Suppressor macrophage (primary cell): ENCODE results near the gene PPP1R15A.
"Not testable (repeated sequence)": the region's sequence is repeated elsewhere in the genome, so short reads cannot be mapped to it uniquely, and the experiment has no call there.

Experiments used
- DNase-seq, 4 experiments: peaks; one replicate each; pipeline ENCODE4 v3.0.0-alpha.2; 2020 to 2022

Gene PPP1R15A

DNA sequence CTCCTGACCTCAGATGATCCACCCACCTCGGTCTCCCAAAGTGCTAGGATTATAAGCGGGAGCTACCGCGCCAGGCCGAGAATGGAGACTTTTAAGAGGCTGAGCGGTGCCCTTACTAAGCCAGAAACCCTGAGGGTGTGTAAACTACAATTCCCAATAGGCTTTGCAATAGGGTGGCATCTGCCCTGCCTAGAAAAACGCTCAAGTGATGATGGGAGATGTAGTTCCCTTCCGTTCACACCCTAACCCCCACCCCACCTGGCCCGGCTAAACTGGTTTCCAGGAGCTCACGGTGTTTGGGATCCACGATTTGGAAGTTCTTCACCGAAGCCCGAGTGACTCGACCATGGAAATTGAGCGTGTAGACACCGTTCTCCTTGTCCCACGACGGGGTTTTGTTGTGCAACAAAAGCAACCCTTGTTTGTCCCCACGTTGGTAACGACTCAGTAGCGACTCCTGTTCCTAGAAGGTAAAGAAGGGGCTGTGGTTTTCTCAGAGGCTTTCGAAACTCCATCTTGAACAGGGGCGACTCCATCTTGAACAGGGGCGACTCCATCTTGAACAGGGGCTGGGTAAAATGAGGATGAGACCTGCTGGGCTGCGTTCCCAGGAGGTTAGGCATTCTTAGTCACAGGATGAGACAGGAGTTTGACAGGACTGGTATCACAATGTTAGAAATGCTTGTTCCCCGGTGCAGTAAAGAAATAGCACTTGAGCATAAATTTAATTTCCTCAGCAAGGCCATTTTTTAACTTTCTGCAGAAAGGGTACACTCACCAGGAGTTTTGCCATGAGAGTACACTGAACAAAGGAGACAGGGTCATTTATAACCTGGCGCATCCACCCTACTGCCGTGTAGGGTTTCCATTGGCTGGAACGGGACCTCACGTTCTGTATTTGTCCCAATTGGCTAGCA, 9.8 kb downstream of the PPP1R15A start:
- peak in 3 of 4 experiments; percentile 20 to 48 (median 34) for DNase-seq

GRCh38 chr19:48883726-48884125, 11.5 kb downstream of the PPP1R15A start:
- DNase-seq: no peak

DNA sequence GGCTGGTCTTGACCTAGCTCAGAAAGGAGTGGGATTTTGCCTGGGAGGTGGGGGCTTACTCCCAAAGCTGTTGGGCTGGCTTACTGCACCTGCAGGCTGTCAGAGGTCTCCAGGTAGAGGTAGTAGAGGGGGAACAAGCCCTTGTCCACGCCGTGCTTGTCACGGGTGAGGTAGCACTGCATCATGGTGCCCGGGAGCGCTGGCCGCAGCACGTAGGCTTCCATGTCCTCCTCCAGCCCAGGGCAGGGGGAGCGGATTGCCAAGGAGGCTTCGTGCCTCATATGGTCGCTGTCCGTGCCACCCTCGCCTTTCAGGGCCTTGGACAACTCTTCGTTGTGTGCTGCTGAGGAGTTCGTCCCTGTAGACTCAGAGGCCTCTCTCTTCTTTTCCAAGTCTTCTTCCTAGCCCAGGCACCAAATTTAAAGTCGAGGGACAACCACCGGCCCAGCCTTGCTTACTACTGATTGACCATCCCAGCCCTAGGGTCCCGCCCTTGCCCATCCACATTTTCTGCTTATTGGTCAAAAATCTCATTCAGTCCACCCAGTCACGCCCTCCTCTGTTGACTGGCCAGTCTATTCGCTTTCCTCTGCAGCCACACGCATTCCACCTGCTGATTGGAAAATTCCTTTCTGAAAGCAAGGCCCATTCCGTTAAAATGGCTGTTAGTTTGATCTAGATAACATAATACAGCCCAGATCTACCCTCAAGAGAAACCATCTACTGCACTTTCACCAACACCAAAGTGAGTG, 15.8 kb downstream of the PPP1R15A start:
- DNase-seq: no peak

GRCh38 chr19:48889496-48889895, 17.3 kb downstream of the PPP1R15A start:
- not testable (repeated sequence) for DNase-seq

- DNase-seq: no peak
Observed at GRCh38 chr19:48890551-48890950, 18.3 kb downstream of the PPP1R15A start.

- DNase-seq: no peak
Observed at GRCh38 chr19:48895226-48895625, 23.0 kb downstream of the PPP1R15A start.

DNA sequence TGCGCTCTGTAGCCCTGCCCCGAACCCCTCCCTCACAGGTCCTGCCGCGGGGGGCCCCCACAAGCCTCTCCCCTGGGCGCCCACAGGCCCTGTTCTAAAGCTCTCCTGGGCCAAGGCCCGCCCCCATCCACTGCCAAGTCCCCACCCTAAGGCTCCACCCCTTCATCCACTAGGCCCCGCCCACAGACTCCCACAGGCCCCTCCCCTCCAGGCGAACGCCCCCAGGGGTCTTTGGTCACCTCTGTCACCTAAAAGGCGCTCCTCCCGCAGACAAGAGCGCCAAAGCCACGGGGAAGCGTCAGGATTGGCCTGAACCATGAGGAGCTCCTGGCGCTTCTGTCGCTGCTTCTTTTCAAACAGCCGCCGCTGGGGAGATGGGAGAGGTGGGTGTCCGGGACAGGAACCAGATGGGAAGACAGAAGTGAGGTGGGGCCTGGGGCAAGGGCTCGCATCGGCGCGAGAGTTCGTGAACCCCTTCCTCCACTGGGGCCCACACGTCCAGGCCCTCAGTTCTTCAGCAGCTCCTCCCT, 24.0 kb downstream of the PPP1R15A start:
- peak in 1 of 4 experiments; percentile 42 for DNase-seq

- no peak for DNase-seq
Observed at GRCh38 chr19:48897181-48897580, 25.0 kb downstream of the PPP1R15A start.

- DNase-seq: not testable (repeated sequence)
Observed at GRCh38 chr19:48899386-48899749, 27.1 kb downstream of the PPP1R15A start.

GRCh38 chr19:48899781-48900476, 27.7 kb downstream of the PPP1R15A start, which contains the start of gene NUCB1:
NUCB1 (plus strand) TSS chr19:48900312; CDS start chr19:48900797, 485 bp downstream.
- peak; percentile 99 for DNase-seq

- peak in 3 of 4 experiments; percentile 43 to 67 (median 65) for DNase-seq
Observed at GRCh38 chr19:48900477-48901406, 28.5 kb downstream of the PPP1R15A start.

DNA sequence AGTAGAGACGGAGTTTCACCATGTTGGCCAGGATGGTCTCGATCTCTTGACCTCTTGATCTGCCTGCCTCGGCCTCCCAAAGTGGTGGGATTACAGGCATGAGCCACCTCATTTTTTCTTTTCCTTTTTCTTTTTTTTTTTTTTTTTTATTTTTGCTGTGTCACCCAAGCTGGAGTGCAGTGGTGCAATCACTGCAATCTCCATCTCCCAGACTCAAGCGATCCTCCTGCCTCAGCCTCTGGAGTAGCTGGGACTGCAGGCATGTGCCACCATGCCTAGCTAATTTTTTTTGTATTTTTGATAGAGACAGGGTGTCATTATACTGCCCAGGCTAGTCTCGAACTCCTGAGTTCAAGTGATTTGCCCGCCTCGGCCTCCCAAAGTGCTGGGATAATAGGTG, 30.1 kb downstream of the PPP1R15A start:
- not testable (repeated sequence) for DNase-seq

GRCh38 chr19:48903788-48904187, 31.6 kb downstream of the PPP1R15A start:
- not testable (repeated sequence) for DNase-seq

DNA sequence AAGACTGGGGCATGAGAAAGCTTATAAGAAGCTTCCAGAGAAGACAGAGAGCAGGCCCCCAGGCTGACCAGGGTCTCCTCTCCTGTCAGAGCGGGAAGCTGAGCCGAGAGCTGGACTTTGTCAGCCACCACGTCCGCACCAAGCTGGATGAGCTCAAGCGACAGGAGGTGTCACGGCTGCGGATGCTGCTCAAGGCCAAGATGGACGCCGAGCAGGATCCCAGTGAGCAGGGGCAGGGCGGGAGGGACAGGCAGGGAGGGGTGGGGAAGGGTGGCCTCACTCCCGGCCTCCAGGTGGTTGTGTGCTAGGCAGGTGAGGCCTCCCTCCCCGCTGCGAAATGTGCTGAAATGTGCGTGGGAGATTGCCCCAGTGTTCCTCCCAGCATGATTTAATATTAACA, 33.4 kb downstream of the PPP1R15A start:
- DNase-seq: no peak

- DNase-seq: no peak
Observed at GRCh38 chr19:48906324-48906723, 34.1 kb downstream of the PPP1R15A start.

GRCh38 chr19:48907671-48908070, 35.5 kb downstream of the PPP1R15A start:
- DNase-seq: peak; percentile 54 to 83 (median 70)

DNA sequence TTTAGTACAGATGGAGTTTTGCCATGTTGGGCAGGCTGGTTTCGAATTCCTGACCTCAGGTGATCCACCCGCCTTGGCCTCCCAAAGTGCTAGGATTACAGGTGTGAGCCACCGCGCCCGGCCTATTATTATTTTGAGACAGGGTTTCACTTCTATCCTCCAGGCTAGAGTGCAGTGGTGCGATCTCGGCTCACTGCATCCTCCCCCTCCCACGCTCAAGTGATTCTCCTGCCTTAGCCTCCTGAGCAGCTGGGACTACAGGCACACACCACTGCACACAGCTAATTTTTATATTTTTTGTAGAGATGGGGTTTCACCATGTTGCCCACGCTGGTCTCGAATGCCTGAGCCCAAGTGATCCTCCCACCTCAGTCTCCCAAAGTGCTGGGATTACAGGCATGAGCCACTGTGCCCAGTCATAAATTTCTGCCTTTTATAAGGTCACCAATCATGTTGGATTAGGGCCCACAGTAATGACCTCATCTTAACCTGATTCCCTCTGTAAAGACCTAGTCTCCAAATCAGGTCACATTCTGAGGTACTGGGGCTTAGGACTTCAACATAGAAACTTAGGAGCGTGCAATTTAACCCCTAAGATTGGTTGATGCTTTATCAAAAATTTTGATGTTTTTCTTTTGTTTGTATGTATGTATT, 37.3 kb downstream of the PPP1R15A start:
- DNase-seq: not testable (repeated sequence)

- no peak for DNase-seq
Observed at GRCh38 chr19:48910803-48911202, 38.6 kb downstream of the PPP1R15A start.

DNA sequence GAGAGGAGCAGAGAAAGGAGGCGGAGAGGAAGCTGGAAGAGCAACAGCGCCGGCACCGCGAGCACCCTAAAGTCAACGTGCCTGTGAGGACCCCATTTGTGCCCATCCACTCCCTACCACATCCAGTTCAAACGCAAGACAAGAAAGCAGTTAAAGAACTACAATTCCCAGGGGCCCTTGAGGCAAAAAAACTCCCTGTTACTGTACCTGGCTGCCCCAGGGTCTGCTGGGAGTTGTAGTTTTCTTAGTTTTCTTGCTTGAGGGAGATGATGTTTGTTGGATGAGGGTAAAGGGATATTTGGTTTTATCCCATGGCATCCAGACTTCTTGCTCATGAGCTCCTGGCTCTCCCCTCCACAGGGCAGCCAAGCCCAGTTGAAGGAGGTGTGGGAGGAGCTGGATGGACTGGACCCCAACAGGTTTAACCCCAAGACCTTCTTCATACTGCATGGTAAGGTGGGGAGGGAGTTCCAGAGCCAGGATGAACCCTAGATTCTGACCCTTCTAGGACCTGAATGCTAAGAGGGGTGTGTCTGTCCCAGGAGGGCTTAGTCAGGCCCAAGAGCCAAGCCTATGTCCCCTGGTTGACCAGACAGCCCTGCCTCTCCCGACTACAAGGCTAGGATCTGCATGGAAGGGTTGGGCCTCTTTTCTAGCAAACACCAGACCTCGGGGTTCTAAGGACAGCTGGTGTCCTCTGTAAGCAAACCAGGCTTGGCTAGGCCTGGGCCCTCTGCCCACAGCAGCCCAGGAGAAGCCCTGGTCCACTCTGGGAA, 41.1 kb downstream of the PPP1R15A start:
- peak in 1 of 4 experiments; percentile 21 for DNase-seq

DNA sequence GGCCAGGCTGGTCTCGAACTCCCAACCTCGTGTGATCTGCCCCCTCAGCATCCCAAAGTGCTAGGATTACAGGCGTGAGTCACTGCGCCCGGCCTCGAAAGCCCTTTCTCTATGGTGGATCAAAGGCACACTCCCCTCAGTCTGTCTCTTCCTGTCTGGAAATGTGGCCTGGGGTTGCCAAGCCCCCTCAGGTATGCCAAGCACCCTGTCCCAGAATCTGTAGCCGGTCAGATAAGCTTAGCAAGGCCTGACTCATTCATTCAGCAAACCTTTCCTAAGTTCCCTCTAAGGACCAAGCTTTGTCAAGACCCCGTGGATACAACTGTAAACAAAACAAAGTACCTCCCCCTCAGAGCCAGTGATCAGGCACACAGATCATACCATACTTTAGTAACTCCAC, 42.0 kb downstream of the PPP1R15A start:
- no peak for DNase-seq
